HG02970 (cell line): ENCODE results near the gene ZBTB34.

ENCODE experiments used
- ATAC-seq: cut with Tn5 transposase; IDR thresholded peaks from one replicate; pipeline ENCODE4 v1.9.1; 2021; ENCODE audit warnings: mild to moderate bottlenecking, moderate library complexity, moderate number of reproducible peaks; ENCODE audit not compliant: unreplicated experiment, low FRiP score

The ZBTB34 gene

GRCh38 chr9:126914458-126915280 is 54.2 kb downstream of the ZBTB34 start, which contains the start of gene RALGPS1:
Gene RALGPS1, plus strand, starts transcription at chr9:126914782. Its CDS starts 47,508 bp downstream, at chr9:126962290.
- peak; percentile 96 for ATAC-seq

DNA sequence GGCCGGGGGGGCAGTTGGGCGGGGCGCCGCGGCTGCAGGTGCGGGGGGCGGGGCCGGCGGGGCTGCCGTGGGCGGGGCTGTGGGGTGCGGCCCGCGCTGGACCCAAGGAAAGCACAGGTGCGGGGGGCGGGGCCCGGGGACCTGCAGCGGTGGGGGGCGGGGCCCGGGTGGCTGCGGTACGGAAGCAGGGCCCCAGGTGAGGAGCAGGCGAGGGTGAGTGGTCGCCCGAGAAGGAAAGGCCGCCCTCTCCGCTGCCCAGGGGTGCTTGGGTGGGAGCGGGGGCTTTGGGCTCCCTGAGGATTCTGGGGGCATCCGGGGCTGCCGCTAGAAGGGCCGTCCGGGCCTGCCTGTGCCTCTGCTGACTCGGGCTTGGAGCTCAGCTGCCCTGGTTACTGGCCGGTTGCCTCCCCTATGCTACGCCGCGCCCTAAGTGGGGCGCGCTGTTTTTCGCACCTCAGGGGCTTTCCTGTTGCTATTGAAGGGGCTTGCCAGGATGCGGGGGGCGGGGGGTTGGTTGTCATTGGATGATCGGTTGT is 54.9 kb downstream of the ZBTB34 start:
- ATAC-seq, result no peak

- ATAC-seq, result no peak
Measured at GRCh38 chr9:126915846-126916543, 55.6 kb downstream of the ZBTB34 start.

DNA sequence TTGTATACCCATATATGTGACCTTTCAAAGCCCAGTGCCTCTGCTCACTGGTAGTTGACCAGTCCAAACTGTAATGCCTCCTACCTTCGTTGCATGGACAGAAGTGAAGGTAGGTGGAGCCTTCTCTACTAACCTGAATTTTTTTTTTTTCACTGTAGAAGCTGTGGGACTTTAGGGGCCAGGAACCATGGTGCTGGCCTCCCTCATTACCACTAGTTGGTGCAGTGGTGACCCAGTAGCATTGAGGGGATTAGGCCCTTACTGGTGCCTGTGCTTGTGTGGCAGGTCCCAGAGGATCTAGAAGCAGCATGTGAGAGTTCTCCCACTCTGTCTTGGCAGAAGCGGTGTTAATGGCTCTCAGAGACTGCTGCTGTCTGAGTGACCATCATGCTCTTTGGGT is 56.5 kb downstream of the ZBTB34 start:
- ATAC-seq, result no peak

- ATAC-seq, result no peak
Measured at GRCh38 chr9:126919193-126919592, 58.8 kb downstream of the ZBTB34 start.

DNA sequence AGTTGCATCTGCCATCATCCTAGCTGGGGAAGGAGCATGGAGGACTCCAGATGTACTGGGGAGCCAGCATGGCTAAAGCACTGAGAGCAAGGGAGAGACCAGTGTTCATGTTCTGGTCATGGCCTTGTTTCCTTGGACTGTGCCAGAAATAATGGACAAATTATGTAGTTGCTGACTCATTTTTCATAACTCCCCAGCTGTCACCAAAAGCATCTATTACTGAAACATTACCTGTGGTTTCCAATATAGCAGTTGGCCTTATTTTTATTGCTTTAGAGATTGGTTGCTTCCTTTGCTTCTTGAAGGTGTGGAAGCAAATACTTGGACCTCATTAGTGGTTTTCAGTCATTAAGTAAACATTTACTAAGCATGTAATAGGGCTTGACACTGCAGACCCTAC is 65.4 kb downstream of the ZBTB34 start:
- no peak for ATAC-seq

- no peak for ATAC-seq
Measured at GRCh38 chr9:126926364-126926763, 65.9 kb downstream of the ZBTB34 start.

DNA sequence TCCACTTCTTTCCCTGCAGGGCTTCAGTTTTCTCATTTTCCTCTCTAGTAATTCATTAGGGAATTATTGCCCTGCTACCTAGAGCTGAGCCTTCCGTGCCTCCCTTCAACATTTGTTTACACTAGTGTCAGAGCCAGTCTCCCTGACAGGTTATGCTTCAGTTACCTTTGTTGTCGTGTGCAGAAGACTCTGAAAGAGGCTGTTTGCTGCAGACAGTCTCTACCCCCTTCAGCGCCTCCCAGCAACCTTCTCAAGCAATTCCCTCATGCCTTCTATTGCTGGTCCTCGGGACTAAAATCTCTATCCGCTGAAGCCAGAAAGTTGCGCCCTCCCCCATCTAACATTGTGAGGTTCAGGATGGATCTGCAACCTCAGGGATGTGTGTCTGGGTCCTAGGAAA is 67.0 kb downstream of the ZBTB34 start:
- no peak for ATAC-seq

- ATAC-seq, result no peak
Measured at GRCh38 chr9:126932871-126933321, 72.5 kb downstream of the ZBTB34 start.

GRCh38 chr9:126933334-126933980 is 73.0 kb downstream of the ZBTB34 start:
- no peak for ATAC-seq

- ATAC-seq, result no peak
Measured at GRCh38 chr9:126934441-126934840, 74.0 kb downstream of the ZBTB34 start.
